Mucosa of gallbladder (tissue), 1 donor: ENCODE data around the gene STK39. TPM values are rescaled to one million over a fixed set of nuclear protein-coding genes. Genes with fewer than 3 reads are reported as not detected.

ENCODE experiments used
- DNase-seq: peaks from one replicate; pipeline ENCODE4 v3.0.0-alpha.2; 2020; ENCODE audit warnings: low spot score
- total RNA-seq: library from RNA; stranded (reverse); gene quantifications from one replicate; pipeline ENCODE4 v1.2.1, GENCODE V29; 2021
- donor health status: DM: no; HTN: no; CAD: no.

STK39 gene
- total RNA-seq, 1 donor from 2014 or later: 47.9 TPM

GRCh38 chr2:168160897-168161296, 86.5 kb downstream of the STK39 start:
- no peak for DNase-seq

GRCh38 chr2:168159754-168160585, 87.4 kb downstream of the STK39 start:
- no peak for DNase-seq

- no peak for DNase-seq
Observed at GRCh38 chr2:168158586-168158985, 88.8 kb downstream of the STK39 start.

DNA sequence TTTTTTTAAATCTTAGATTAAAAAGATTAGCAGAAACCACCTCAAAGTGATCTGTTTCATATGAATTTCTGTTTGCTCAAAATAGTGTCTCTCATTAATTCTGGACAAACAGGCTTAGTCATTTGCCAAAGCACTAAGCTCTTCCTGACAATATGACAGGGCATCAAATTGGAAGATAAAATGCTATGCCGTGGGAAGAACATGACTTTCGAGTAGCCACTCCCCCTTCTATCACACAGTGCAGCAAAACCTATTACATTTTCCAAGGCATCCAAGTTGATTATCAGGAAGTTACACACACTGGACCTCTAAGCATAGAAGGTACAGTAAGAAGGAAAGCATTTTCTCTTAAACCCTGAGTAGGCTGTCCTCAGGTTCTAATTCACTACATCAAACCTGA, 89.5 kb downstream of the STK39 start:
- no peak for DNase-seq

- no peak for DNase-seq
Observed at GRCh38 chr2:168157070-168157469, 90.3 kb downstream of the STK39 start.

DNA sequence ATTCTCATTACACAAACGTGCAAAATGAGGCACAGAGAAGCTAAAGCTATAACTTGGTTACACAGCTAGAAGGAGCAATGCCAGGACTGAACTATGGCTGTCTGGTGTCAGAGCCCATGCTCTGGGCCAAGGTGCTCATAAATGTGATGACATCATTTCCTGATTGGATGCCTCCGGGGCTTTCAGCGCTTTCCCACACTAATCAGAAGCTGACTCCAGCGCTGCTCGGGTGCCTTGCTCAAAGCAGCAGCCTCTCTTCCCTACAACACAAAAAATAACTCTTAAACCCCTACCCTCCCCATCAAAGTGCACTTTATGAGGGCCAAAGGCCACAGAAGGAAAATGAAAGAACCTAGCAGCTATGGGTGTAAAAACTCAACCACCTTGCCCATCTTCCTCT, 90.7 kb downstream of the STK39 start:
- no peak for DNase-seq

DNA sequence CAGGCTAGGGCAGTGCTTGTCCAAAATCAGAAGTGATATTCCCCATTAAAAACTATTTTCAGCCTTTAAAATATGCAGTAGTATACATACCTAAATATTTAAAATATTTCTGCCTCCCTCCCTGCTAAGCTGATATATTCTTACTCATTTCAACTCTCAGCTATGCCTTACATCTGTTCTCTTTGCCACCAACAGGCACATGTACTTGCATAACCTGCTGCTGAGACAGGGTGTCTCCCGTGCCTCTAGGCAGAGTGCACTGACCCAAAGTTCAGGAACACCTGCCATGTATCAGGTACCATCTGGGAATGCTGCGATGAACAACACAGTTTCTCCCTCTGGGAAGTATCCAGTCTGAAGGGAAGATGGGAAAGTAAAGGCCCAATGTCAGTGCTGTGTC, 91.7 kb downstream of the STK39 start:
- DNase-seq: no peak

- no peak for DNase-seq
Observed at GRCh38 chr2:168155046-168155445, 92.3 kb downstream of the STK39 start.

- no peak for DNase-seq
Observed at GRCh38 chr2:168152902-168153530, 94.4 kb downstream of the STK39 start.

DNA sequence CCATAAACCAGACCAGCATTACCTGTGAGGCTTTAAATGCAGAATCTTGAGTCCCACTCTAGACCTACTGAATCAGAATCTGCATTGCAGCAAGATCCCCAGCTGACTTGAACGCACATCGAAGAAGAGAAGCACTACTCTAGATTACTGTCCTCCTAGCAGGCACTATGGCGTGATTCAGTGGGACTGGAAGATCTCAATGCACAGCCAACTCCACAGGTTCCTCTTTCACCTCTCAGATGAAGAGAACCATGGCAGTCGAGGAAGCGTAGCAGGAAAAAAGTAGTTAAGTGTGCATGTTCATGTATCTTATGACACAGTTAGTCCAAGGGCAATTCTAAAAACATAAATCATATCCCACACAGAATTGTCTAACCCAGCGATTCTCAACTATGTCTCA, 97.4 kb downstream of the STK39 start:
- no peak for DNase-seq

DNA sequence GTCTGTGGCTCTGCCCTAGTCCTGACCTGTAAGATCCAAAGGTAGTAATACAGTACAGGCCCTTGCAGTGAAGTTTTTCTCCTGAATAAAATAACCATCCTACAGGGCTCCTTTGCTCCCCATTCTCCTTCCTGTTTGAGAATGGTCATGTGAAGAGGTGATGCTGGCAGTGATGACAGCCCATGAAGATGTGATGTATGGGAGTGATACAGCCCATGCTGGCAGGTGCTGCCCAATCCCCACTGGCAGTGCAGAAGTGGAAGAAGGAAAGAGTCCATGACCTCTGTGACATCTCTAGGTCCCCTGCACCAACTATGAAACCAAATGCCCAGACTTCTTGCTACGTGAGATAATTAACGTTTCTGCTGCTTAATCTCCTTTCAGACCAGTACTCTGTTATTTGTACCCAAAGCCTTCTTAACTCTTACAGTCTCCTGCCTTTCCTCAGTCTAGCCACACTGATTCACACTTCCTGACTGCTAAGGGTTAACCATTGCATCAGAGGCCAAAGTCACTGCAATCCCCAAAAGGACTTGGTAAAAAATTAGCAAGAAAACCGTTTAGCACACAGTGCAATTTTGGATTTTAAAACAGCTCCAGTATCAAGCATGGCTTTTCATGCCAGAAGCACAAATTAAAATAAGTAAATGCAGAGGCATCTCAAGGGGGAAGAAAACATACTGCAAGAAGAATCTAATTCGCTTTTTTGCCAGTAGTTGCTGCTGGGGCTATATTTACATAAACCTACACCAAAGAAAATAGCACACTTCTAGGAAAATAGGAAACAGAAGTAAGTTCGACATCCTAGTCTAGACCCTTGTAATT, 98.0 kb downstream of the STK39 start:
- DNase-seq: no peak

DNA sequence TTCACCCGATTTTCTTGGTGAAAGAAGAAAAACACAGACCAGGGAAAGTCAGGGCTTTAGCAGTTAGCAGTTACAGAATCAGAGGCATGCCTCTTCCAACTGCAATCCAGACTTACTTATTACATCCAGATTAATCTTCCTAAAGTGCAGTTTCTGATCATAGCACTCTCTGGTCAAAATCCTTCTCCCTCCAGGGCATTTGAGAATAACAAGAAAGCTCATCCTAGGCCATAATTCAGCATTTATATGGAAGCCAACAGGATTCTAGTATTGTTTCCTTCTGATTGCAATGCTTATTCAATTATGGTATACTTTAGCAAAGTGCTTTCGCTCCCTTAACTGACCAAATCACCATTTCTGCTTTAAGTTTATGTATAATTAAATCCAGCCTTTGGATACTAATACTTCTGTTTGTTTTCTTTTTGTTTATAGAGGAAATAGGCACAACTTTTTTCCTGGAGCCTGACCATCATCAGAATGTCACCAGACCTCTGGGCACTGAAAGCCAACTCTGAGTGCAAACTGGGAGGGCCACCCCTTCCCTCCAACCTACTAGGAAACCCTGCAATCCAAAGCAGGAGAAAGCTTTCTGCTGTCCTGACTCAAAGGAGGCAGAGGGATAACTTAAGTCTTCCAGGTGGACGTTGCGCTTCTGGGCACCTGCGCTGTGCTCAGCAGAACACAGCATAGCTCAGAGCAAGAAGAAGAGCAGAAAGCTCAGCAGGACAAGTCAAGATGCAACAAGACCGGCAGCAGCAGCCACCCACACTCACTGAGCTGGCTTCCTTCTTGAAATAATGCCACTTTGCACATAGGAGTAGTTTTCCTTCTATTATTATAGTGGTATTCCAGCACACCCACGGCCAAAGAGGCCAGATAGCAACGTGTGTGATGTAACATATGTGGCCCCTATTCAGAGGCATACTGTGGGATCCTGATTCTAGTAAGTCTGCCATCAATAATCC, 99.3 kb downstream of the STK39 start:
- no peak for DNase-seq

DNA sequence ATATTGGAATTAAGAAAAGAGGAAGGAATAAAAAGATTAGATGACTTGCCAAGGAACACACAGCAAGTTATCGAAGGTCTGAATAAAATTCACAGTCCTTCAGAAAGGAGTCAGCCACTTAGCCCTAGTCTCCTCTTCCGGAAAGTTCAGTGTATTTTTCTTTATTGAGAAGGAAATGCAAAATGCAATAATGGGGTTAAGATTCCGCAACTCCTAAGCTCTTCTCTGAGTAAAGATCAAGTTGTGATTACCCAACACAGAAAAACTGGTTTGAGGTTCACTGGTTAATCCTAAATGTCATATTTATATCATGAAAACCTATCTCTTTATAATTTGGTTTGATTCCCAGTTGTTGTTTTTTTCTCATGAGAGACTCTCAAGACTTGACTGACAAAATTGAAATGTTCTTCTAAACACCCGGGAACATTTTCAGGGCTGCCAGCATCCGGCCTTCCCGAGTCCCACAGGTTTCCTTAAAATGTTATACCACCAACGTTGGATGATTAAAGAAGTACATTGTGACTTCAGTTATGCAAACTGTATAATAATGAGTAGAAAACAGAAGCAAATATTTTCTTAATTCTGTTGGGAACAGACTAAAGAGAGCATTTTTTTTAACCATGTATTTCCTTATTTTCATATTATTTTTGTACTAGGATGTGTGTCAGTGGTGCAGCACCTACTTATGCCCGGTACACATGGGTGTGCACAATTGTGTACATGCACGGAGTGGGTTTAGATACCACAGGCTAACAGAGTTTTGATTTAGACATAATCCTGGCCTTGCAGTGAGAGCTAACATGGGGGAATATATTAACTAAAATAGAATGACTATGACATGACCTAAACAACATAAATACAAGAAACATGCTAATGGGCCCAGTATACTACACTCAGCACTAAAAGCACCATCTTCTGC, 100.2 kb downstream of the STK39 start:
- no peak for DNase-seq

- DNase-seq: no peak
Observed at GRCh38 chr2:168145426-168146310, 101.7 kb downstream of the STK39 start.

GRCh38 chr2:168145011-168145410, 102.4 kb downstream of the STK39 start:
- no peak for DNase-seq

DNA sequence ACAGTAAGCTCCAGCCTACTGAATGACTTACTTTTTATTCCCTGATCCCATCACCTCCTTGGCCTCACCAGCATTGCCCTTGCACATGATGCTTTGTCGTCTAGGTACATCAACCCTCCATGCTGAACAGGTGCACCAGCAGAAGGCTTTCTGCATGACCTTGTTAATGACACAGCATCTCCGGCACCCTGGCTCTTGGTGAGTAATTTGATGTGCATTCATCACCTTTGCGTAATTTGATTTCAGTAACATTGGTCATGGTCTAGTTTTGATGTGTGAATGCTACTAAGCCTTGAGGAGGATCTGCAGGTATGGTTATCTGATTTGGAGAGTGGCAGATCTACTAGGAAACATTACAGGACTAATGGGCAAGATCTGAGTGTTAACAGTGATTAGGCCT, 103.6 kb downstream of the STK39 start:
- DNase-seq: no peak

DNA sequence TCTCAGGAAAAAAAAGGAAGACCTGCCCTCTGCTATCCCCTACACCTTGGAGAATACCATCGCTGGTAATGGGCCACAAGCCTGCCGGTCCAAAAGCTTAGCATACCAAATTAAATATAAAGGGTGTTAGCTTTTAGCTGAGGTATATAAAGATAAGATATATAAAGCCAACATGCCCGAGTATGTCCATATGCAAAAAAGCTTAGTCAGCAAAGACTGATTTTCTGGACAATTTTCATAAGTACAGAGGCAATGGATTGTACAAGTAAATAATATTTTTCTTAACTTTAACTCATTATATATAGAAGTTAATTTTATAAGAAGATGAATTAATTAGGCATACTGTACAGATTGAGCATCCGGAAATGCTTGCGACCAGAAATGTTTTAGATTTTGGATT, 106.5 kb downstream of the STK39 start:
- DNase-seq: no peak

DNA sequence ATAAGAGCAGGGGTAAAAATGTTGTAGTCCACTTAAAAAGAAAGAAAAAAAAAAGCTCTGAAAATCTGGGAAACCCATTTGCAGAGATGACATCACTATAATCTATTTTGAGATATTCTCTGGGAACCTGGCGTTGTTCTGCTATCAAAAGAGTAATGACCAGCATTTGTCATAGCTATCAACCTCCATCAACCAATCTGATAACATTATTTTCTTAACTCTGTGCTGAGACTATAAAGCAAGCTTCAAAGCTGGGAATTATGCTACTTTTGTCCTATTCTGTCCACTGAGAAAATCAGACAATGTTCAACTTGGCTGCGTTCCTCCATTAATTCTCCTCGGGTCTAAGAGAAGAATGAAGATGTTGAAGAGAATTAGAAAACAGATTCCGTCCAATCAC, 107.5 kb downstream of the STK39 start:
- DNase-seq: no peak

- no peak for DNase-seq
Observed at GRCh38 chr2:168138901-168139300, 108.5 kb downstream of the STK39 start.
